NB4 (cell line): ENCODE data around the gene SNAI3.

ENCODE experiments used
- CTCF ChIP-seq: IDR thresholded peaks from one replicate; pipeline ENCODE4 v1.5.1; 2012; ENCODE audit warnings: low read depth, low read length
- MAX ChIP-seq: IDR thresholded peaks from 2 replicates; pipeline ENCODE4 v1.6.1; 2011; ENCODE audit warnings: low read depth, low read length
- MYC ChIP-seq: IDR thresholded peaks from 2 replicates; pipeline ENCODE4 v1.6.1; 2011; ENCODE audit warnings: low read depth, low read length
- POLR2A ChIP-seq: IDR thresholded peaks from 2 replicates; pipeline ENCODE4 v1.6.1; 2011; ENCODE audit warnings: mild to moderate bottlenecking; ENCODE audit not compliant: insufficient read length; ENCODE audit errors: extremely low read depth

- TF ChIP-seq CTCF (no peak), POLR2A (no peak), MAX (no peak), MYC (no peak)
These were observed 36.6 kb upstream of the SNAI3 start for GRCh38 chr16:88722784-88723506.
